ACC112 (cell line): ENCODE data around the gene CSPG4.

Experiments
- H2AFZ ChIP-seq: fragments of 200-600 bp; sonication (generic); one replicate; pipeline ENCODE4 v1.6.0; 2017; ENCODE audit warnings: antibody characterized with exemption, low read length; ENCODE audit not compliant: unreplicated experiment
- H3K27ac ChIP-seq: fragments of 200-600 bp; sonication (generic); 2 replicates; pipeline ENCODE4 v1.5.1; 2014; ENCODE audit warnings: low read depth, mild to moderate bottlenecking, antibody characterized with exemption, low read length, moderate library complexity
- H3K27me3 ChIP-seq: fragments of 200-600 bp; sonication (generic); 2 replicates; pipeline ENCODE4 v1.6.1; 2014; ENCODE audit warnings: mild to moderate bottlenecking, antibody characterized with exemption, low read length, moderate library complexity, mixed read lengths; ENCODE audit not compliant: insufficient read depth
- H3K36me3 ChIP-seq: fragments of 200-600 bp; sonication (generic); 2 replicates; pipeline ENCODE4 v1.6.1; 2016; ENCODE audit warnings: mild to moderate bottlenecking, antibody characterized with exemption, low read length, moderate library complexity, mixed read lengths; ENCODE audit not compliant: insufficient read depth
- H3K4me1 ChIP-seq: fragments of 200-600 bp; sonication (generic); one replicate; pipeline ENCODE4 v1.6.1; 2016; ENCODE audit warnings: low read length, mixed read lengths; ENCODE audit not compliant: insufficient read depth, unreplicated experiment, control insufficient read depth
- H3K4me3 ChIP-seq: fragments of 200-600 bp; sonication (generic); 2 replicates; pipeline ENCODE4 v1.5.1; 2014; ENCODE audit warnings: mild to moderate bottlenecking, low read depth, low read length
- H3K79me2 ChIP-seq: fragments of 200-600 bp; sonication (generic); one replicate; pipeline ENCODE4 v1.6.0; 2016; ENCODE audit warnings: low read length; ENCODE audit not compliant: control insufficient read depth, unreplicated experiment, insufficient read depth

CSPG4 gene

DNA sequence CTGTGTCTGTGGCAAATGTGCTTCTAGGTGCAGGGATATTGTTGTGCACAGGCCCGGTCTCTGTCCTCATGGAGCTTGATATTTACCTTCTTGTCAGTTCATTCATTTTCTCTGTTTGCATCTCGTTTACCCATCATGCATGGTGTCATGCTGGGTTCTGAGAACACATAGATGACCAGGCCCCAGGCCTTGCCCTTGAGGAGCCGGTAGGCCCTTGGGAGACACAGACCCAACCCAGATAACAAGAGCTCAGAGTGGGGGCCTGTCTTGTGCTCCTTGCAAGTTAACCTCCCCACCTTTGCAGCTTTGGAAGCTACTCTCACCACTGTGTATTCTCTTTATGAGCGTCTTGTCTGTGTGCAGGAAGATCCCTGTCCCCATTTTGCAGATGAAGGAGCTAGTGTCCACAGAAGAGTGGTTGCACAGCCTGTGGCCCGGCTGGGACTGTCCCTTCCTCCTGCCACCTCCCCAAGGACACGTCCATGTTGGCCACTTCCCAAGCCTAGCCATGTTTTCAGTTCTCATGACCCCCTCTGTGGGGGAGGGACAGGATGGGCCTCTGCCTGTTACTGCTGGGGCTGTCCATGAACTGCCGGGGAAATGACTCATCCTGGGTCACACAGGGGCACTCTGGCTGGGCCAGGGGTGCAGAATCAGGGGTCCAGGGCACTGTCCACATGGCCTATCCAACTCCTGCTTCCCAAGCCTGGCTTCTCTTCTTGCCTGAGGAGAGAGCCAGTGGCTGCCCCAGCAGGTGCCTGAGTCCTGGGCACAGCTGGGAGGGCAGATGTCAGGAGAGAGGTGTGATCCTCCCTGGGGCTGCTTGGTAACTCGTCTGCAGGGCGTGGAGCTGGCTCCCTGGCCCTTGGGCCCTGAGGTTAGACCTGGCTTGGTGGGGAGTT is 61.5 kb downstream of the CSPG4 start:
- Histone ChIP-seq H2AFZ (no peak overlapping the region), H3K27ac (peak overlapping the region; percentile 44), H3K4me3 (peak overlapping the region; percentile 96), H3K27me3 (no peaks in the 10 kb centered on the region), H3K79me2 (peaks cover 92% of the 10 kb centered on the region), H3K36me3 (no peaks in the 10 kb centered on the region; the same call in 1 of the 2 replicates), H3K4me1 (peaks cover 60% of the 10 kb centered on the region)

DNA sequence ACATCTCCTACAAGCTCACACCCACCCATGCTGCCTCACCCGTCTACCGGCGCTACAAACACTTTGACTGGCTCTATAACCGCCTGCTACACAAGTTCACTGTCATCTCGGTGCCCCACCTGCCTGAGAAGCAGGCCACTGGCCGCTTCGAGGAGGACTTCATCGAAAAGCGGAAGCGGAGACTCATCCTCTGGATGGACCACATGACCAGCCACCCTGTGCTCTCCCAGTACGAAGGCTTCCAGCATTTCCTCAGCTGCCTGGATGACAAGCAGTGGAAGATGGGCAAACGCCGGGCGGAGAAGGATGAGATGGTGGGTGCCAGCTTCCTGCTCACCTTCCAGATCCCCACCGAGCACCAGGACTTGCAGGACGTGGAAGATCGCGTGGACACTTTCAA is 62.8 kb downstream of the CSPG4 start:
- peaks cover 61% of the 10 kb centered on the region for H3K4me1 ChIP-seq
- H3K4me3 ChIP-seq: peak overlapping the region; percentile 96
- peaks cover 84% of the 10 kb centered on the region for H3K79me2 ChIP-seq

DNA sequence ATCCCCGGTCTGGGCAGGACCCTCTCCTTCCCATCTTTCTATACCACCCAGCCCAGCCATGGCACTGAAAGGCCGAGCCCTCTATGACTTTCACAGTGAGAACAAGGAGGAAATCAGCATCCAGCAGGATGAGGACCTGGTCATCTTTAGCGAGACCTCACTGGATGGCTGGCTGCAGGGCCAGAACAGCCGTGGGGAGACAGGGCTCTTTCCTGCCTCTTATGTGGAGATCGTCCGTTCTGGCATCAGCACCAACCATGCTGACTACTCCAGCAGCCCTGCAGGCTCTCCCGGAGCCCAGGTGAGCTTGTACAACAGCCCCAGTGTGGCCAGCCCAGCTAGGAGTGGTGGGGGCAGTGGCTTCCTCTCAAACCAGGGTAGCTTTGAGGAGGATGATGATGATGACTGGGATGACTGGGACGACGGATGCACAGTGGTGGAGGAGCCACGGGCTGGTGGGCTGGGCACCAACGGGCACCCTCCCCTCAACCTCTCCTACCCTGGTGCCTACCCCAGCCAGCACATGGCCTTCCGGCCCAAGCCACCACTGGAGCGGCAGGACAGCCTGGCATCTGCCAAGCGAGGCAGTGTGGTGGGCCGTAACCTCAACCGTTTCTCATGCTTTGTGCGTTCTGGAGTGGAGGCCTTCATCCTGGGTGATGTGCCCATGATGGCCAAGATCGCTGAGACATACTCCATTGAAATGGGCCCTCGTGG is 63.4 kb downstream of the CSPG4 start:
- no peaks in the 10 kb centered on the region; the same call in 1 of the 2 replicates for H3K36me3 ChIP-seq
- H3K79me2 ChIP-seq: peaks cover 77% of the 10 kb centered on the region
- peak overlapping the region; percentile 89 for H3K27ac ChIP-seq
- H3K4me3 ChIP-seq: peak overlapping the region; percentile 96
- no peaks in the 10 kb centered on the region for H3K27me3 ChIP-seq
- no peak overlapping the region for H2AFZ ChIP-seq
- H3K4me1 ChIP-seq: peaks cover 57% of the 10 kb centered on the region

More for the DNA sequence above, 62.8 kb downstream of the CSPG4 start:
- no peaks in the 10 kb centered on the region; the same call in 1 of the 2 replicates for H3K36me3 ChIP-seq
- H3K27me3 ChIP-seq: no peaks in the 10 kb centered on the region
- H3K27ac ChIP-seq: 0 out of 2 replicates have a peak overlapping the region, but pooled peaks have one; percentile 44
- H2AFZ ChIP-seq: no peak overlapping the region

DNA sequence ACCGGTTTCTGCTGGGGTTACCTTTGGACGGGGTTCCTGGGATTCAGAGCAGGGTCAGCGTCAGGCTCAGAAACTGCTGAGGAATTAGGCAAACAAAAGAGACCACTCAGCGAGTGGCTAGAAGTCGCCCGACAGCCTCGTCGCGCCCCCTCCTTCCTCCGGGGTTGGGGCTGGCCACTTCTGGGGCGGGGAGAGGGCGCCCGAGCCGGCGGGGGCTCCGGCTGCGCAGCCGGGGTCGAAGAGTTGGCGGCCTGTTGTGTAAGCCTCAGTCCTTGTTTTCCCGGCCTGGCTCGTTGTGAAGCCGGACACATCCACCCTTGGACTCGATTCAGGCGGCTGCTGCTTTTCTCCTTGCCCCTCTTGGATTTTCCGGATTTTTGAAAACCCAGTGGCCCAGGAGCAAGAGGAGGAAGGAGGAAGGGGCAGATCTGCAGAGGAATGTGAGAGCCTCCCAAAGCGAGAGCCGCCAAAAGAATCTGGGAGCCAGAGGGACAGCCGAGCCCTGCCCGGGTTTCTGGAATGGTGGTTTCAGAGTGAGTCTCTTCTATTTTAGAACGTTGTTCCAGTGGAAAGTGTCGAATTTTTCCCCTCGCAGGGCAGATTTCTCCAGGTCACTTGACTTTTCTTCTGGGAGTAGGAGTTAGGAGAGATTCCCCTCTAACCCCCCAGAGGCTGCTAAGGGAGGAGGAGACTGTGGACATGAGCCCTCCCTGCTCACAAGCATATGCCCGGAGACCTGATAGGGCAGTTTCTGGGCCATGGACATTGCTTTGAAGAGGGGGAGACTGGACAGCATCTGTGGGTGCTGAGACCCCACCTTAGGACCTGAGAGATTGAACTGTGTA is 64.3 kb downstream of the CSPG4 start:
- Histone ChIP-seq H3K4me1 (peaks cover 54% of the 10 kb centered on the region), H3K36me3 (no peaks in the 10 kb centered on the region; the same call in 1 of the 2 replicates), H3K4me3 (peak overlapping the region; percentile 96), H3K27ac (peak overlapping the region; percentile 89), H3K27me3 (no peaks in the 10 kb centered on the region), H3K79me2 (peaks cover 70% of the 10 kb centered on the region), H2AFZ (peak overlapping the region; percentile 40)

DNA sequence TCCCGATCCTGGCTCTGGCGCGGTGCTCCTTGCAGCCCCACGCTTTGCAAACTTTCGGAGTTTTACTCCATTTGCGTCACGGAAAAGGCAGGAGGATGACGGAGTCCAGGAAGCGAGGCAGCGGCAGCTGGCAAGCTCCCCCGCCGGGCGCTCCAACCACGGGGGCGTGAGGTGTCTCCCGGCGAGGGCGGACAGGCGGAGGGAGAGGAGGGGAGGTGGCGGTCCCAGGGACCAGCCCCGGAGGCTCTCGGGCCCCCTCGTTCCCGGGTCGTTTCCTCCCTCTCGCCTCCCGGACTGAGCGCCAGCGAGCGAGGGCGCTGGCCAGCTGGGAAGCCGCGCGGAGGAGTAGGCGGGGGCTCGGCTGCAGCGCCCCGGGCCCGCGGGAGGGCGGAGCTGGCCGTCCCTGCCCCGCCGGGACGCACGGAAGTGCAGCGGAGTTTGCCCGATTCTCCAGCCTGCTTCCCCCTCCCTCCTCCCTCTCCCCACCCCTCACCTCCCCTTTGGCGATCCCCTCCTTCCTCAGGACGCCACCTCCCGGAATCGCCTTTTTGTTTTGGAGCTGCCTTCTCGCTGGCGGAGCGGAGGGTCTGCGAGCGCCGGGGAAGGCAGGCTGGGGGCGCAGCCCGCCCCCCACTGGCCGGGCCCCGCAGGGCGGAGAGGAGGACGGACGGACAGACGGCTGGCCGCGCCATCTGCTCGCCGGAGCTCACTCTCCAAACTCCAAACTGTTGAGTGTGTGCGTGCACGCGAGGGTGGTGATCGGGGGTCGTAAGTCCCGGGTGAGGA is 65.1 kb downstream of the CSPG4 start, which contains the start of gene SNX33:
SNX33 (plus strand) TSS at position 543 of the 786 bp plus-strand sequence. CDS start 1,191 bp downstream, outside the sequence.
- peak within 1 kb of the TSS; percentile 96 for H3K4me3 ChIP-seq

DNA sequence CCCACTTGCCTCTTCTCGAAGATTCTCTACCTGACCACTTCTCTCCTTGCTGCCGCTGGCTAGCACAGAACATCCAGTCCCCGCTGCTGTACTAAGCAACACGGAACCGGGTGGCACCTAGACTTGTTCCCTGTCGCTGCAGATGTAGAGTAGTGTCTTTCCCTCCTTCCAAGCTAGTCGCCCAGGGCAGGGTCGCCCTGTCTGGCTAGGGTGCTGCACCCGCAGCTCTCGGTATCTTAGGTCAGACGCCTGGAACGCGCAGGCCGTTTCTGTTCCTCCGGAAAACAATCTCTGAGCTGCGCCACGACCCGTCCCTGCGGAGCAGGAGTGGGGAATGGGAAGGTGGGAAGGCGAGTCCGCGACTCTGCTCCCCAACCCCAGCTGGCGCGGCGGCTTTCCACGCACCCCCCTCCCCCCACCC is 65.7 kb downstream of the CSPG4 start:
- peaks cover 40% of the 10 kb centered on the region for H3K4me1 ChIP-seq
- peak overlapping the region; percentile 89 for H3K27ac ChIP-seq
- H3K27me3 ChIP-seq: no peaks in the 10 kb centered on the region
- H3K79me2 ChIP-seq: peaks cover 56% of the 10 kb centered on the region
- H2AFZ ChIP-seq: peak overlapping the region; percentile 35
- peak overlapping the region; percentile 96 for H3K4me3 ChIP-seq
- no peaks in the 10 kb centered on the region; the same call in 1 of the 2 replicates for H3K36me3 ChIP-seq

More for the DNA sequence above, 65.1 kb downstream of the CSPG4 start, which contains the start of gene SNX33:
- H3K36me3 ChIP-seq: no peaks in the 10 kb centered on the region; the same call in 1 of the 2 replicates
- H3K27ac ChIP-seq: peak within 1 kb of the TSS; percentile 89
- peaks cover 62% of the 10 kb centered on the region for H3K79me2 ChIP-seq
- H3K4me1 ChIP-seq: peaks cover 46% of the 10 kb centered on the region
- H3K27me3 ChIP-seq: no peaks in the 10 kb centered on the region
- H2AFZ ChIP-seq: peak within 1 kb of the TSS; percentile 40

DNA sequence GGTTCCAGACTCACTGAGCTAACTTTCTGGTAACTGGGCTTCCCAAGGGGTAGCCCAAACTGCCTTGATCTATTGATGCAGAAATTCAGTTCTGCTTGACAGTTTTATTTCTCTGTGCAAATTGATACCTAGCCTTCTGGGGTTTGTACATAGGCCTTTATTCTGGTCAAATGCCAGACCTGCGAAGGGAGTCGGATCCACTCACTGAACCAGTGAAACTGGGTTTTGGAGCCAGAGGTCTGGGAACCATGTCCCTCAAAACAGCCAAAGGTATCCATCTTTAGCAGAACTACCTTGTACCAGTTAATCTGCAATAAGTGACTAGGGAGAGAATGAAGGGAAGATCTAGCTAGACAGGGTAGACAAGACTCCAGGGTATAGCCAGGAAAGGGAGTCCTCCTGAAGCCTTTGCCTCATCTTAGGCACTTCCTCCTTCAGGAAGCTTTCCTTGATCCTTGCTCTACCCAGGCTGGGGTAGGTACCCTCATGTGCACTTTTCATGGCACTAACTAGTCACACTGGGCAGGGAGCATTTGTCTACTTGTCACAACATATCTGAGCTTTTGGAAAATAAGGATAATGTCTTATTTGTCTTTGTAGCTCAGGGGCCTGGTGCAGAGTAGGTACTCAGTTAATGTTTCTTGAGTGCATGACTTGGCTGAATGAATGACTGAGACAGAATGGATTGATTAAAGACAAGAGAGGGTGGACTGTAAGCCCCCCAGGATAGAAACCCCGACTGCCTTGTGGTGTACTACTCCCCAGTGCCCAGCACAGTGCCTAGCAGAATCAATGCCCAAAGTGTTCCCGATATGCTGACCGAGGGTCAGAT is 66.3 kb downstream of the CSPG4 start:
- H3K36me3 ChIP-seq: no peaks in the 10 kb centered on the region; the same call in 1 of the 2 replicates
- no peaks in the 10 kb centered on the region for H3K27me3 ChIP-seq
- H2AFZ ChIP-seq: no peak overlapping the region
- H3K27ac ChIP-seq: peak overlapping the region; percentile 89
- peaks cover 50% of the 10 kb centered on the region for H3K79me2 ChIP-seq
- peaks cover 34% of the 10 kb centered on the region for H3K4me1 ChIP-seq
- peak overlapping the region; percentile 96 for H3K4me3 ChIP-seq

DNA sequence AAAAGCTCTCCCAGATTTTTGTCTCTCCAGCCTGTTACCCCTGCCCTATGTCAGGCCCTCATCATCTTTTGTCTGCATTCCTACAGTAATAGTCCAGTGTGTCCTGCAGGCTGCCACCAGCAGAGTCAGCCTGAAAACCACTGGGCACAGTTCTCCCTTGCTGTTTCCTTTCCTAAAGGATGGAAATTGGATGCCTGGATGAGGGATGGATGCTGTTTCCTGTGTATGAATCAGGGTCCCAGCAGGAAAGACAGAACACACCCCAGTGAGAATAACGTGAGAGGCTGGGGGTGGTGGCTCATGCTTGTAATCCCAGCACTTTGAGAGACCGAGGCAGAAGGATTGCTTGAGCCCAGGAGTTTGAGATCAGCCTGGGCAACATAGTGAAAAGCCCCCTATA is 68.3 kb downstream of the CSPG4 start:
- peaks cover 15% of the 10 kb centered on the region for H3K4me1 ChIP-seq
- H3K4me3 ChIP-seq: no peak overlapping the region
- peaks cover 36% of the 10 kb centered on the region for H3K79me2 ChIP-seq
- H3K27ac ChIP-seq: no peak overlapping the region
- H3K27me3 ChIP-seq: no peaks in the 10 kb centered on the region
- H2AFZ ChIP-seq: no peak overlapping the region
- H3K36me3 ChIP-seq: no peaks in the 10 kb centered on the region; the same call in 1 of the 2 replicates

DNA sequence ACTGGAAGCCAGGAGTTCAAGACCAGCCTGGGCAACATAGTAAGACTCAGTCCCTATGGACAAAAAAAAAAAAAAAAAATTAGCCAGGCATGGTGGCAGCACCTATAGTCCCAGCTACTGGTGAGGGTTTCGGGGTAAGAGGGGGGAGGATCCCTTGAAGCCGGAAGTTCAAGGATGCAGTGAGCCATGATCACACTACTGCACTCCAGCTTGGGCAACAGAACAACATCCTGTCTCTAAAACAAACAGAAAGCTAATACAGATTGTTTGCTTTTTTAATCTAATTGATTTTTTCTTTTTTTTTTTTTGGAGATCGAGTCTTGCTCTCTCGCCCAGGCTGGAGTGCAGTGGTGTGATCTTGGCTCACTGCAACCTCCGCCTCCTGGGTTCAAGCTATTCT is 71.0 kb downstream of the CSPG4 start:
- Histone ChIP-seq H3K79me2 (peaks cover 37% of the 10 kb centered on the region), H3K27ac (no peak overlapping the region), H3K36me3 (no peaks in the 10 kb centered on the region), H2AFZ (no peak overlapping the region), H3K27me3 (no peaks in the 10 kb centered on the region), H3K4me3 (no peak overlapping the region), H3K4me1 (peaks cover 10% of the 10 kb centered on the region)
